Upper lobe of right lung (tissue), 1 donor: ENCODE results near the gene IFT80. TPM values are rescaled to one million over a fixed set of nuclear protein-coding genes. Genes with fewer than 3 reads are reported as not detected.

ENCODE experiments used
- ATAC-seq: fragments of 200-7000 bp; cut with Tn5 transposase; one replicate; pipeline ENCODE4 v1.9.1; 2020; ENCODE audit warnings: mild to moderate bottlenecking, moderate library complexity
- DNase-seq: peaks from one replicate; pipeline ENCODE4 v3.0.0-alpha.2; 2020
- H3K27ac ChIP-seq: fragments of 200-600 bp; one replicate; pipeline ENCODE4 v1.8.0; 2022
- H3K27me3 ChIP-seq: fragments of 200-600 bp; one replicate; pipeline ENCODE4 v1.8.0; 2022; ENCODE audit warnings: mild to moderate bottlenecking
- H3K36me3 ChIP-seq: fragments of 200-600 bp; one replicate; pipeline ENCODE4 v1.8.0; 2022
- H3K4me1 ChIP-seq: fragments of 200-600 bp; one replicate; pipeline ENCODE4 v1.8.0; 2022
- H3K4me3 ChIP-seq: fragments of 200-600 bp; one replicate; pipeline ENCODE4 v1.8.0; 2022; ENCODE audit warnings: mild to moderate bottlenecking
- H3K9me3 ChIP-seq: fragments of 200-600 bp; one replicate; pipeline ENCODE4 v1.8.0; 2022
- intact Hi-C: fragments of 100-400 bp; cut with DNase I; formaldehyde crosslinking; loops from one replicate; pipeline ENCODE4 v1.11.0; 2022
- total RNA-seq: library from RNA; stranded (reverse); fragmentation: NEBNext Ultra II Directional; extraction: Animal tissue kit (Norgen Biotek cat#: 25700); gene quantifications from one replicate; pipeline ENCODE4 v1.2.1, GENCODE V29; 2021
- TF ChIP-seq, protein P1 (sequence below): fragments of 200-600 bp; IDR thresholded peaks from one replicate; pipeline ENCODE4 v1.8.0; 2022; ENCODE audit warnings: antibody characterized with exemption
- donor health status: DM: no; HTN: yes; CAD: no; lungs with severe emphysema.

Gene IFT80
- total RNA-seq, 1 donor from 2014 or later = 37.1 TPM

DNA sequence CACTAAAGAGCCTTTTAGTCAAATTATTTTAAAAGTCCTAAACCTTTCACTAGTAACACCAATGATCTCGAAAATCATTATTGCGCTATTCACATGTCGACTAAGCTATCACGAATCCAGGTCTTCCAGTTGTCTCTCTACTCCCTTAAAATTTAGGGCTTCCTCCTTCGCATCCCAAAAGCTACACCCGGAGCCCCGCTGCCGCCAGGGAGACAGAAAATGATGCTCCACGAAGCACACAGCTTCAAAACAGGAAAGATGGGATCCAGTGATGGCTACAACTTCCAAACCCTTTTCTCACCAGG lies 253 bp downstream of the IFT80 start:
- Histone ChIP-seq H3K27ac (peak overlapping the region; percentile 88), H3K4me3 (peak overlapping the region; percentile 90)
- ATAC-seq = no peak

DNA sequence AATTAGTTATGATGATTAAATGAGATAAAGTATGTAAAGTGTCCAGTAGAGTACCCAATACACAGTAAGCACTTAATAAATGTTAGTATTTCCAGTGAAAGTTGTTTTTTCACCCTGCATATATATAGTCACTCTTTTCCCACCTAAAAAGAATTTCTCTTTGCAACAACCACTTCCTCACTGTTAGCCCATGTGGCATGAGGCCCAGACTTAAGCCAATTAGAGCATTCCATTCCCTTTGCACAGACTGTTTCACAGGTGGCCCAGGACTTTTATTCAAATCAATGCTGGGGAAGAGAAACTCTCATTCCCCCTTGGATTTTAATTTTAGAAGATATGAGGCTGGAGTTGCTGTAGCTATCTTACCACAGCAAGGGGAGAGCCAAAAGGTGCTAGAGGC lies 3.7 kb downstream of the IFT80 start:
- Histone ChIP-seq H3K27me3 (no peaks in the 10 kb centered on the region), H3K9me3 (no peaks in the 10 kb centered on the region), H3K4me1 (peaks cover 6% of the 10 kb centered on the region), H3K27ac (no peak overlapping the region), H3K36me3 (no peaks in the 10 kb centered on the region), H3K4me3 (no peak overlapping the region)
- TF ChIP-seq, protein P1, sequence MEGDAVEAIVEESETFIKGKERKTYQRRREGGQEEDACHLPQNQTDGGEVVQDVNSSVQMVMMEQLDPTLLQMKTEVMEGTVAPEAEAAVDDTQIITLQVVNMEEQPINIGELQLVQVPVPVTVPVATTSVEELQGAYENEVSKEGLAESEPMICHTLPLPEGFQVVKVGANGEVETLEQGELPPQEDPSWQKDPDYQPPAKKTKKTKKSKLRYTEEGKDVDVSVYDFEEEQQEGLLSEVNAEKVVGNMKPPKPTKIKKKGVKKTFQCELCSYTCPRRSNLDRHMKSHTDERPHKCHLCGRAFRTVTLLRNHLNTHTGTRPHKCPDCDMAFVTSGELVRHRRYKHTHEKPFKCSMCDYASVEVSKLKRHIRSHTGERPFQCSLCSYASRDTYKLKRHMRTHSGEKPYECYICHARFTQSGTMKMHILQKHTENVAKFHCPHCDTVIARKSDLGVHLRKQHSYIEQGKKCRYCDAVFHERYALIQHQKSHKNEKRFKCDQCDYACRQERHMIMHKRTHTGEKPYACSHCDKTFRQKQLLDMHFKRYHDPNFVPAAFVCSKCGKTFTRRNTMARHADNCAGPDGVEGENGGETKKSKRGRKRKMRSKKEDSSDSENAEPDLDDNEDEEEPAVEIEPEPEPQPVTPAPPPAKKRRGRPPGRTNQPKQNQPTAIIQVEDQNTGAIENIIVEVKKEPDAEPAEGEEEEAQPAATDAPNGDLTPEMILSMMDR = no peak
- ATAC-seq (no peak), DNase-seq (no peak)
- intact Hi-C loops = no loop called here

More for the DNA sequence above, 253 bp downstream of the IFT80 start:
- H3K4me1 ChIP-seq = peaks cover 9% of the 10 kb centered on the region
- H3K27me3 ChIP-seq = no peaks in the 10 kb centered on the region
- H3K36me3 ChIP-seq = no peaks in the 10 kb centered on the region
- intact Hi-C loops = no loop called here
- TF ChIP-seq, protein P1 = no peak
- no peak for DNase-seq
- no peaks in the 10 kb centered on the region for H3K9me3 ChIP-seq

DNA sequence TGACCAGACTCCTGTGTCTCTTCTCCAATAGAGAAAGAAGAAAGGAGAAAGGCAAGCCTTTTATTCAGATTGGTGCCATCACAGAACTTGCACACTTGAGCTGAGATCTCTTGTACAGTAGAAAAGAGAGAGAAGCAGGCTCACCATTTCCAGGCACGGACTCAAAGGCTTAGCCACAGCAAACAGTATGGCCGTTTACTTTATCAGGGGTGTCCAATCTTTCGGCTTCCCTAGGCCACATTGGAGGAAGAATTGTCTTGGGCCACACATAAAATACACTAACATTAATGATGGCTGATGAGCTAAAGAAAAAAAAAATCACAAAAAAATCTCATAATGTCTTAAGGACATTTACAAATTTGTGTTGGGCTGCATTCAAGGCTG lies 5.0 kb downstream of the IFT80 start:
- TF ChIP-seq, protein P1 = no peak
- Histone ChIP-seq H3K36me3 (no peaks in the 10 kb centered on the region), H3K4me3 (no peak overlapping the region), H3K27me3 (no peaks in the 10 kb centered on the region), H3K4me1 (peaks cover 6% of the 10 kb centered on the region), H3K27ac (no peak overlapping the region), H3K9me3 (no peaks in the 10 kb centered on the region)
- intact Hi-C loops = no loop called here
- ATAC-seq (no peak), DNase-seq (no peak)

DNA sequence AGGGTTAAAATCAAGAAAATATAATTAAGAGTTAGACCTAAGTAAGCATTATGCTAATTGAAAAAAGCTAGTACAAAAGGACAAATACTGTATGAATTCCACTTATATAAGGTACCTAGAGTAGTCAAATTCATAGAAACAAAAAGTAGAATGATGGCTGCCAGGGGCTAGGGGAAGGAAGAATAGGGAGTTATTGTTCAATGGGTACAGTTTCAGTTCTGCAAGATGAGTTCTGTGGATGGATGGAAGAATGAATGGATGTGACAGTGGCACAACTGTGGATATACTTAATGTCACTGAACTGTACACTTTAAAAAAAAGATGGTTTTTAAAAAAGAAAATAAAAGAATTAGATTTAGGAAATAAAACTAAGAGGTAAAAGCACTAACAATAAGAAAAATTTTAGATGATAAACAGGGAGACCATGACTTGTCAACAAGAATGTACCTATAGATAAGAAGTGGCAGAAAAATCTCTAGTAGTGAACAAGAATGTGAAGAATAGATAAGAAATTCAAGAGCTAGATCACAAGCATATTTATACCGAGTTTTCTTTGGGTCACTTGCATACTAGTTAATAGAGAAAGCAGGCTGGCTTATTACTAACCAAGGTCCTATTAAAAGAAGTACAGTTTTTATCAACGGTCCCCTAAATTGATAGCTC lies 5.5 kb downstream of the IFT80 start:
- no peaks in the 10 kb centered on the region for H3K9me3 ChIP-seq

DNA sequence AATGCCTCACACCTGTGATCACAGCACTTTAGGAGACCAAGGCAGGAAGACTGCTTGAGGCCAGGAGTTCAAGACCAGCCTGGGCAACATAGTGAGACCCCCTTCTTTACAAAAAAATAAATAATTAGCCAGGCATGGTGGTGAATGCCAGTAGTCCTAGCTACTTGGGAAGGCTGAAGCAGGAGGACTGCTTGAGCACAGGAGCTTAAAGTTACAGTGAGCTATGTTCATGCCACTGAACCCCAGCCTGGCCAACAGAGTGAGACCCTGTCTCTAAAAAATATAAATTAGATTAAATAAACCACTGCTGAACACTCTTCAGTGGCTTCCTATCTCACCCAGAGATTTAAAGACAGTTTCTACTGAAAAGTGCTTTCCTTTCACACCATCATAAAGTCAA lies 6.2 kb downstream of the IFT80 start:
- Histone ChIP-seq H3K27me3 (no peaks in the 10 kb centered on the region), H3K9me3 (no peaks in the 10 kb centered on the region), H3K4me3 (no peak overlapping the region), H3K4me1 (no peaks in the 10 kb centered on the region), H3K27ac (no peak overlapping the region), H3K36me3 (no peaks in the 10 kb centered on the region)
- TF ChIP-seq, protein P1 = no peak
- no peak for DNase-seq
- ATAC-seq = no peak
- intact Hi-C loops = no loop called here

More for the DNA sequence above, 5.5 kb downstream of the IFT80 start:
- intact Hi-C loops = no loop called here
- H3K27ac ChIP-seq = no peak overlapping the region
- no peak for DNase-seq
- no peak for ATAC-seq
- H3K4me1 ChIP-seq = peaks cover 6% of the 10 kb centered on the region
- TF ChIP-seq, protein P1 = no peak
- no peak overlapping the region for H3K4me3 ChIP-seq
- H3K36me3 ChIP-seq = no peaks in the 10 kb centered on the region
- no peaks in the 10 kb centered on the region for H3K27me3 ChIP-seq
